Activated naive CD4-positive, alpha-beta T cell treated with anti-CD3 and anti-CD28 coated beads, Interleukin-2, amount 50 U/mL, for 72 hours (primary cell): ENCODE measurements around the gene PBX2. TPM values are rescaled to one million over a fixed set of nuclear protein-coding genes. Genes with fewer than 3 reads are reported as not detected.
"Not testable (repeated sequence)": the region's sequence is repeated elsewhere in the genome, so short reads cannot be mapped to it uniquely, and the experiment has no call there.

ENCODE experiments used
- ATAC-seq, 2 donors: fragments of 150-1000 bp; cut with Tn5 transposase; 2 replicates each; pipeline ENCODE4 v1.10.0; 2021; ENCODE audit warnings: mild to moderate bottlenecking in 2 of 2, moderate library complexity in 2 of 2
- DNase-seq, 2 donors: peaks; one replicate each; pipeline ENCODE4 v3.0.0; 2021 to 2022; ENCODE audit warnings: low spot score in 2 of 2
- H3K27ac Mint-ChIP-seq, 2 donors: one replicate each; pipeline ENCODE4 v1.8.0; 2022; ENCODE audit warnings: mild to moderate bottlenecking in 2 of 2, mixed read lengths in 2 of 2
- H3K36me3 Mint-ChIP-seq, 2 donors: one replicate each; pipeline ENCODE4 v1.8.0; 2022; ENCODE audit warnings: mixed read lengths in 2 of 2
- H3K9me3 Mint-ChIP-seq, 2 donors: one replicate each; pipeline ENCODE4 v1.8.0; 2022; ENCODE audit warnings: mixed read lengths in 2 of 2
- total RNA-seq, 2 donors: library from RNA; stranded (reverse); gene quantifications; one replicate each; pipeline ENCODE4 v1.2.3, GENCODE V29; 2022

PBX2 gene
- total RNA-seq, 2 donors from 2014 or later = 65.4 to 88.7 TPM

DNA sequence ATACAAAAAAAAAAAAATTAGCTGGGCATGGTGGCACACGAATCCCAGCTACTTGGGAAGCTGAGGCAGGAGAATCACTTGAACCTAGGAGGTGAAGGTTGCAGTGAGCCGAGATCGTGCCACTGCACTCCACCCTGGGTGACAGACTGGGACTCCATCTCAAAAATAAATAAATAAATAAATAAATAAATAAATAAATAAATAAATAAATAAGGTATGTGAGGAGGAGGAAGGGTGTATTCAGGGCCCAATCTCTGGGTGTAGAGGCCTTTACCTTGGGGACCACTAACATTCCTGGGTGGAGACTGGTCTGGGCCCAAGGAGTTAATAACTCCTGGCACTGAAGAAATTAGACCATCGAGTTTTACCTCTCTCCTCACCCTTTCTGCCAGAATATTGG, 21.4 kb upstream of the PBX2 start:
- not testable (repeated sequence) for ATAC-seq, H3K27ac Mint-ChIP-seq, H3K9me3 Mint-ChIP-seq, H3K36me3 Mint-ChIP-seq, DNase-seq

DNA sequence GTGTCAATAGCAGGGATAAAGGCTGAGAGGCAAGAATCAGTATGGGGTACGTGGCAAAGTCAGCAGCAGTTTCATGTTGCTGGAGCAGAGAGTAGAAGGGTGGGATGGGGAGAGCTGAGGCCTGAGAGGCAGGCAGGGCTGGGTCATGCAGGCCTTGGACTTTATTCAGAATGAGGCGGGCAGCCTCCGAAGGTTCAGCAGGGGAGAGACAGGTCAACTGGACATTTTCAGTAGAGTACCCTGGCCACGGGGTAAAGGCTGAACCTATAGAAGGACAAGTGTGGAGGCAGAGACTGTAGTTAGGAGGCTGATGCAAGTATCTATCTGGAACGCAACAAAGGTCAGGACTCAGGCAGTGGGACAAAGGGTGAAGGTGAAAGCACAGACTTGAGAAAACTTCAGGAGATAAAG, 20.2 kb upstream of the PBX2 start:
- Mint-ChIP-seq H3K27ac (peak overlapping the region in 1 of 2 donors; percentile 44), H3K9me3 (no peaks in the 10 kb centered on the region), H3K36me3 (no peaks in the 10 kb centered on the region)
- ATAC-seq (no peak), DNase-seq (no peak)

DNA sequence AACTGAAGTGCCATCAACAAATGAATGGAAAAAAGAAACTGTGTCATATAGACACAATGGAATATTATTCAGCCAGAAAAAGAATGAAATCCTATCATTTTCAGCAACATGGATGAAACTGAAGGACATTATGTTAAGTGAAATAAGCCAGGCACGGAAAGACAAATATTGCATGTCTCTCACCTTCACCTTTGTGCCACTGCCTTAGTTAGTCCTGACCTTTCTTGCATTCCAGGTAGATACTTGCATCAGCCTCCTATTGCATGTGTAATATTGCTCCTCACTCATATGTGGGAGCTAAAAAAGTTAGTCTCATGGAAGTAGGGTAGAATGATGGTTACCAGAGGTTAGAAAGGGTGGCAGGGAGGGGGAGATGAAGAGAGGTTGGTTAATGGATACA, 19.0 kb upstream of the PBX2 start:
- ATAC-seq = no peak
- H3K36me3 Mint-ChIP-seq = no peaks in the 10 kb centered on the region
- no peak overlapping the region for H3K27ac Mint-ChIP-seq
- H3K9me3 Mint-ChIP-seq = no peaks in the 10 kb centered on the region
- DNase-seq = no peak

DNA sequence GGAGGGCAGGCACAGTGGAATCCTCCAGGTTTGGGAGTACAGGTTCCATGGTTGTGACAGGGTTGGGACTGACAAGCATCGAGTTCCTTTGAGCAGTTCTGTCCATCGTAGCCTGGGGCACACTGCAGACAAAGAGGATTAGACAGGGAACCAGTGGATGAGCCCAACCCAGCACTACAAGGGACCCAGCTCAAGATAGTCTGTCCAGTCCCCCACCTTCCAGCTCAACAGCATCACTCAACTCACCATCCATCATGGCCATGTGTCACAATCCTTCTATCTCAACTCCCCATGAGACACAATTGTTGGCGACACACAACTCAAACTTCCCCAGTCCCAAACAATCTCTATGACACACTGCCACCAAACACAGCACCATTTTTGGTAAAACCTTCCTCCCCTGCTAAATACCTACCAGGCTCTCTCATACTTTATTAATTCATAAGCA, 14.3 kb upstream of the PBX2 start:
- ATAC-seq (no peak), DNase-seq (no peak)
- Mint-ChIP-seq H3K36me3 (no peaks in the 10 kb centered on the region), H3K9me3 (no peaks in the 10 kb centered on the region), H3K27ac (no peak overlapping the region)

DNA sequence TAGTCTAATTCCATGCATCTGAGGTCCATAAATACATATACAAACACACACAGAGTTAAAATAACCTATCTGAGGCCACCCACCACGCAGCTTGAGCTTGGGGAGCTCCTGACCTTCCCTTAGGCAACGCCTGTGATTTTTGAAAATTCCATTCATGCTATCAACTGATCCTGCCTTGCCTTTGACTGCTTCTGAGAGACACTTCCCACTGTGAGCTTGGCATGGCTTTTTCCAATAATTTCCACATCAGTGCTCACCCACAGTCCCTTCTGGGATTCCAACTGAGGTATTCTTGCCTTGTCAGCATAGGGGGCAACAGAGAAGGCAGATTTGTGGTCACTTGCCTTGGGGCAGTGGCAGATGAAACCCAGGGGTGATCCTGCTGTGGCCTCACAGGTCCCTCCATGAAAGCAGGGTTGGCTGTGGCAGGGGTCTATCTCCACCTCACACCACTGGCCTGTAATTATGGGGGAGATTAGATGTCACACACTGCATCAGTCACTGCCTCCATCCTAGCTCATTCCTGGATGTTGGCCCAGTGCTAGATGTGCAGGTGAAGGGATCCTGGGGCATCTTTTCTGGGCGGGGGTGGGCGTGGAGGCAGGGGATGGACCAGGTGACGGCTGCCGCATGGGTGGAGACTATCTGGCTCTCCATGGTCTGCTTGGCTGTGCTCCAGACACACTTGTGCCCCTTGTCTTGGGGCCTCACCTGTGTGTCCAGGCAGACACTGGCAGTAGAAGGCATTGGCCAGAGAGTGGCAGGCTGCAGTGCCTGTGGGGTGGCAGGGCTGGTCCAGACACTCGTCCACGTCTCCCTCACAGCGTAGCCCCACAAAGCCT, 13.6 kb upstream of the PBX2 start:
- DNase-seq = no peak
- no peak for ATAC-seq

DNA sequence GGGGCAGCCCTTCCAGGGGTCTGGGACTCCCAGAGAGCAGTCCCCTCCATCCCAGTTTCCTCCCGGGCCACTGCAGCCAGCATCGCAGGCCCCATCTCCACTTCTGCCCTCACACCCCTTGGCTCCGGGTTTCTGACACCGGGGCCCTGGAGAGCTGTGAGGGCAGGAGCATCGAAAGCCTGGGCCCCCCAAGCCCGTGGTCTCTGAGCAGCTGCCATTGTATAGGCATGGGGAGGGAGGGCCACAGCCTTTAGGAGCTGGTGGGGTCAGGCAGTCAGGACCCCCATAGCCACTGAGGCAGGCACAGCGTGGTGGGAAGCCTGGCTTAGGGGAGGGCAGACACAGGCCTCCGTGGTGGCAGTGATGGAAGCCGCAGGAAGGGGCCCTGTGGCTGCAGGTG, 12.2 kb upstream of the PBX2 start:
- no peak for DNase-seq

More for the DNA sequence above, 13.6 kb upstream of the PBX2 start:
- H3K27ac Mint-ChIP-seq = no peak overlapping the region
- H3K9me3 Mint-ChIP-seq = no peaks in the 10 kb centered on the region
- no peaks in the 10 kb centered on the region for H3K36me3 Mint-ChIP-seq

DNA sequence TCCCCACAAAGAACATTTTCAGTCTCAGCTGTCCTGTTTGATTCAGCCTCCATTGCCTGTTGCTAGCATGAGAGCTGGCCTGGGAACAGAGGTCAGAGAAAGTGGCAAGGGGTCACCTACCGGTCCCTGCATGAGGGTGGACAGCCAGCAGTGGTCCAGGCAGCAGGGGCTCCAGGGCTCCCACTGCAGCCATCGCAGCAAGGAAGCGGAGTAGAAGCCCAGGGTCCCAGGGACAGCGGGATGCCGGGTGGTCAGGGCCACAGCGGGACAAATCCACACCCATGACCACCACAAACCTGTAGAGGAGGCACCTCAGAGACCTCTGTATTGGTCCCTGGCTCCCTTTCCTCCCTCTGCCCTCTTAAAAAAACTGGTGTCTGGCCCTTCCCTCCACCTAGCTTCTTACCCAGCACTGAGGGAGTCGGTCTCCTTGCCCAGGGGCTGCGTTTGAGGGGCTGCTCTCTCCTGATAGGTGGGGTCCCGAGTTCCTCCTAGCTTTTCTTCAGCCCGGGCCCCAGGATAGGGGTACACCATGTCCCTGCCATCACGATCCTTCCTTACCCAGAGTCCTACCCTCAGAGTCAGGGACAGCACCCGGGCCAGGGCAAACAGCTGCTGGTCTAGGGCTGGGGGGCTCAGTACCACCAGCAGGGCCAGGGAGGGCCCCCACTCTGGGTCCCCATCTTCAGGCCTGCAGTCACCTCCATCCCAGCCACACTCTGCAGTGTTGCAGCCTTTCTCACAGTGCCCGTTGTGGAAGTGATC, 10.9 kb upstream of the PBX2 start:
- ATAC-seq (no peak), DNase-seq (no peak)
- no peaks in the 10 kb centered on the region for H3K9me3 Mint-ChIP-seq
- peak overlapping the region in 1 of 2 donors; percentile 29 for H3K27ac Mint-ChIP-seq
- H3K36me3 Mint-ChIP-seq = no peaks in the 10 kb centered on the region

More for the DNA sequence above, 12.2 kb upstream of the PBX2 start:
- Mint-ChIP-seq H3K36me3 (no peaks in the 10 kb centered on the region), H3K9me3 (no peaks in the 10 kb centered on the region), H3K27ac (no peak overlapping the region)
- ATAC-seq = no peak

DNA sequence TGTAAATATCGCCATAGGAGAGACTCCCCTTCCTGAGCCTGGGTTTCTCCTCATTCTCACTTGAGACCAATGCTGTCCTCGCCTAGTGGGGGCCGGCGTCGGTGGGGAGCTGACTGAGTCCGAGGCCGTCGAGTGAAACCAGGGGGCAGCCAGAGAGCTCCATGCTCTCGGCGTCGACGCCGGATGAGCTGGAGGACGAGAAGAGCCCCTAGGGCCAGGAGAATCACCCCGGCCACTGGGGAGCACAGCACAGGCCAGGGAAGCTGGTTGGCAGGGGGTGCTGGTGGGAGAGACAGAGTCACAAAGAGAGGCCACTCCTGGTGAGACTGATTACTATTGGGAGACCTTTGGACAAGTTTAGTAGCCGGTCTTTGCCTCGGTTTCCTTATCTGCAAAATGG, 8.9 kb upstream of the PBX2 start:
- H3K9me3 Mint-ChIP-seq = no peaks in the 10 kb centered on the region
- H3K36me3 Mint-ChIP-seq = no peaks in the 10 kb centered on the region
- no peak for ATAC-seq
- no peak for DNase-seq
- no peak overlapping the region for H3K27ac Mint-ChIP-seq

DNA sequence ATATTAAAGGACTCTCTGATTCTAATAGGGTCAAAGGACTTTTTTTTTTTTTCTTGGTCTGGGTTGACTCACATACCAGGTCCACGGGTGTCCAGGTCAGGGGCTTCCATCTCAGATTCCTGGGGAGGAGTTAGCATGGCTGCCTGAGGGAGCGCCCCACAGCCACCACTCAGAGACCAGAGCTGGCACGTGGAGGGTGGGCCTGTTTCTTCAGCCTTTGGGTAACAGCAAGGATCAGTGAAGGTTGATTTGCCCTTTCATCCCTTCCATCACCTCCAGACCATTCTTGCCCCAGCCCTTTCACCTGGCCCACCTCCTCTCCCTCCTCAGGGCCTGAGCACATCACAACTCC, 8.3 kb upstream of the PBX2 start:
- Mint-ChIP-seq H3K27ac (no peak overlapping the region), H3K36me3 (no peaks in the 10 kb centered on the region)

DNA sequence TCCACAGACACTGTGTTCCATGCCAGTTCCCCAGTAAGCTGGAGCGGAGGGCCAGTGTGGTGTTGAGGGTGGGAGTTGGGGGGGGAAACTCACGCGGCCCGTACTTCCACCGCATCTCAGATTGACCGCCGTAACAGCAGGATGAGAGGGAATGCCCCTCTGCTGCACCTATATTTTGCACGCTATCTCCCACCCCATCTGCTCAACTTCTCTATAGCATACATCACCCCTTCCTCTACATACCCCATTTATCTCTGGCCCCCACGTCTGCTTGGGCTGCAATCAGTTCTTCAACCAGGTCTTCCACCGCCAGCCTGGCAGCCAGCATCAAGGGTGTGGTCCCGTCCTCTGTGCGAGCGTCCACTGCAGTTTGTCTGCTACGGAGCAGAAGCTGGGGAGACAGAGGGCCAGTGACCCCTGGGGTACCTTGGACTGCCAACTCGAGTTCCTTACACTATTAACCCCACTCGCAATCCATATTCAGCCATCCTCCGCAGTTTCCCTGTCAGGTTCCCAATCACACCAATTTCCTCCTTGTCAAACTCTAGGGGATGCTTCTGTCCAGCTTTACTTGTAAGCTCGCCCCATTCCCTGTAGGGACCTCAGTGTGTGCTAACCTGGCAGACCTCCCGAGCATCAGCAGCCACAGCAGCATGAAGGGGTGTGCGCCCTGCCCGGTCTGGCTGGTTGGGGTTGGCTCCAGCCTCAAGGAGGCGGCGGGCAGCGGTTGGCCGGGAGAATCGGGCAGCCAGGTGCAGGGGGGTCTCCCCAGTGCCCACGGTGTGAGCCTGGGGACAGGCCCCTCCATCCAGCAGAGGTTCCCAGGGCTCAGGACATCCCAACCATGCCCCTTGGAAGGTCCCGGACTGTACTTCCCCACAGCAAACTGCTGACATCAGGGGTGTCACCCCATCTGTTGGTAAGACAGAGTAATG, 6.9 kb upstream of the PBX2 start:
- Mint-ChIP-seq H3K9me3 (no peaks in the 10 kb centered on the region), H3K27ac (peak overlapping the region; percentile 99 to 100), H3K36me3 (peaks cover under 1 to 8% of the 10 kb centered on the region in 2 donors)
- no peak for DNase-seq
- no peak for ATAC-seq

More for the DNA sequence above, 8.3 kb upstream of the PBX2 start:
- ATAC-seq (no peak), DNase-seq (no peak)
- H3K9me3 Mint-ChIP-seq = no peaks in the 10 kb centered on the region

DNA sequence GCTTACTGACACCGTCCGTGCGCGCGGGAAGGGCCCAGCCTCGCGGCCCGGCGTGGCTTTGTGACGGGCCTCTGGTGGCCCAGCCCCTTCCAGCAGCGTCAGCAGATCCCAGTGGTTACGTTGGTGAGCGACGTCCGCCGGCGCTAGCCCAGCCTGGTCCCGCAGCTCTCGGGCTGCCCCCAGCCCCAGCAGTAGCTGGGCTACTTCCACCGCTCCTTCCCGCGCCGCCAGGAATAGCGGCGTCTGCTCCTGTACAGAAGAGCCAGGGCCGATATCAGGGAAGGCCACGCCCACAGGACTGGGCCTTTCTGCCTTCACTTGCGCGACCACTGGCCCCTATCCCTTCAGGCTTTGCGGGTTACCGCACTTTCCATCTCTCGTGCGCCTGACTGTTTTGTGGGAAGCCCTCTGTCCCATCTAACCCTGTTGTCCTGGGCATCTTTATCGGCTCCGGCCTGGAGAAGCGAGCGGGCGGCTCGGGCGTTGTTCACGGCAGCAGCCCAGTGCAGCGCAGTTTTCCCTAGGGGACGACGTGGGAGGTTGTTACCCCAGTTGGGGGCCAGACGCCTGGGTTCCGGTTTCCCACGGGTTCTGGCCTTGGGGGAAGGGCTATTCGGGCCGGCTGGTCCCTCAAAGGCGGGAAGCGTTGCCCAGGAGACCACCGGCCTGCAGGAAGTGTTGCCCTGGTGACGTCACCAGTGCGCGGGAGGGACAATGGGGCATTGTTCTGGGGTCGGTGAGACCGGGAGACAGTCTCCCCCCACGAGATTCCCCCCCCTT, 6.1 kb upstream of the PBX2 start:
- DNase-seq = peak in 1 of 2 donors; percentile 54
- Mint-ChIP-seq H3K36me3 (peaks cover 9 to 16% of the 10 kb centered on the region in 2 donors), H3K27ac (peak overlapping the region; percentile 99 to 100), H3K9me3 (no peaks in the 10 kb centered on the region)
- ATAC-seq = peak; percentile 85 to 89

DNA sequence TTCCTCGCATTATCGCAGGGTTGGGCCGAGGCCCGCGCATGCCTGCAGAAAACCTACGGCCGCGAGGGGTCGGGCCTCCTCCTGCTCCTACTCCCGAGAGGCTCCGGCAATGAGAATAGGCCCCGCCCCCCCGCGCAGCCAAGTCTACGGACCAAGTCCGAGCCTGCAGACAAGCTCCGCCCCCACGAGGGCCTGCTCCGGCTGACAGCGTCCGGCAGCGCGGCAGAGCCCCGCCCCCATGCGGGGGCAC, 5.6 kb upstream of the PBX2 start:
- peak overlapping the region; percentile 95 to 99 for H3K27ac Mint-ChIP-seq
- no peaks in the 10 kb centered on the region for H3K9me3 Mint-ChIP-seq
- ATAC-seq = peak; percentile 85 to 90
- H3K36me3 Mint-ChIP-seq = peaks cover 12 to 19% of the 10 kb centered on the region in 2 donors
- peak; percentile 100 for DNase-seq

DNA sequence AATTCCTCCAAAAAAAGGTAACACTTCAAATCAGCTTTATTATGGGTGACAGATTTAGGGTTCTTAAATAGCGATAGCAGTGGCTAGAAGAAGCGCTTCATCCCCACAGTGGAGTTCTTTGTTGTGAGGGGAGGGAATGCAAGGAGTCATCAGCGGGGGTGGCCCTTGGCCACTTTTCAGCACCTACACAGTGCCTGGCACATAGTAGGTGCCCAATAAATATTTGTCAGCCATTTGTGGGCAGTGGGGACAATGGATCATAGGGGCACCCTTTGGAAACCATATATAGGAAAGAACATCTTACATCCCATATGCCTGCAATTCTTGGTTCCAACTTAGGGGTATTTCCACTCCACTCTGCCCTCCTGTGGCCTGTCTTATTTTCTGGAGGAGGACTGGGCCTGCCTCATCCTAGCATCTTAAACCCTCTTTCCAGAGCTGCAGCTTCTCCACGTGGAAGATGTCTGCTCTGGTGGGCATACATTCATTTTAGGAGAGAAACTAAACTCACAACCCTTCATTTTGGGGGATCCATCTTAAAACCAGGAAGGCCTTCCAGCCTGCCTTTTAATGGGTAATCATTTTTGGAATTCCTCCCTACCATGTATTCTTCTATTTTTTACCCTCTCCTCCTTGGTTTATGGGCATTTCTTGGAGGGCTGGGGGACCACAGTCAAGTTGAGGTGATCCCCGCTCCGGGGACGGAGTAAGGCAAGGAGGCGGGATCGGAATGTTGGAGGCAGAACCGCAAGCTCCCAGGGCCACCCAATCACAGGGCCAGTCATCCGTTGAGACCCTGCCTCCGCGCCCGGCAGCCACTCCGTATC, 5.0 kb upstream of the PBX2 start:
- DNase-seq (no peak), ATAC-seq (no peak)
- peaks cover 12 to 19% of the 10 kb centered on the region in 2 donors for H3K36me3 Mint-ChIP-seq
- peak overlapping the region; percentile 95 to 99 for H3K27ac Mint-ChIP-seq
- H3K9me3 Mint-ChIP-seq = no peaks in the 10 kb centered on the region

DNA sequence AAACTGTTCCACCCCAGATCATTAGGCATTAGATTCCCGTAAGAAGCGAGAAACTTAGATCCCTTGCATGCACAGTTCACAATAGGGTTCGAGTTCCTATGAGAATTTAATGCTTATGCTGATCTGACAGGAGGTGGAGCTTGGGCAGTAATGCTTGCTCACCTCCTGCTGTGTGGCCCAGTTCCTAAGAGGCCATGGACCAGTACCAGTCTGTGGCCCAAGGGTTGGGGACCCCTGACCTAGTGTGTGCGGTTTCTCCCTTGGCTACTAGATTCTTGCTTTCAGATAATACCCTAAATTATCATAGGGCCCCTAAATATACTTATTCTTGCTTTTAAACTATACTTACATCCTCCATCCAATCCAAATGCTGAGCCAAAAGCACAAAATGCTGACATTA, 4.4 kb upstream of the PBX2 start:
- peak overlapping the region; percentile 33 to 99 for H3K27ac Mint-ChIP-seq
- H3K9me3 Mint-ChIP-seq = no peaks in the 10 kb centered on the region
- no peak for DNase-seq
- no peak for ATAC-seq
- peaks cover 12 to 20% of the 10 kb centered on the region in 2 donors for H3K36me3 Mint-ChIP-seq

DNA sequence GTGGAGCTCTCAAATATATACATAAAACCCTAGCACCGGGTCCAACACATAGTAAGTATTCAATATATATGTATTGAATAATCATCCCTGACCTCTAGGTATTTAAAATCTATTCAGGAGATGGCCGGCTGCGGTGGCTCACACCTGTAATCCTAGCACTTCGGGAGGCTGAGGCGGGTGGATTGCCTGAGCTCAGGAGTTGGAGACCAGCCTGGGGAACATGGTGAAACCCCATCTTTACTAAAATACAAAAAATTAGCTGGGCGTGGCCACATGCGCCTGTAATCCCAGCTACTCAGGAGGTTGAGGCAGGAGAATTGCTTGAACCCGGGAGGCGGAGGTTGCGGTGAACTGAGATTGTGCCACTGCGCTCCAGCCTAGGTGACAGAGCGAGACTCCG, 3.1 kb upstream of the PBX2 start:
- Mint-ChIP-seq H3K27ac (peak overlapping the region; percentile 92 to 94), H3K36me3 (peaks cover 25 to 32% of the 10 kb centered on the region in 2 donors)
- not testable (repeated sequence) for ATAC-seq, DNase-seq, H3K9me3 Mint-ChIP-seq
